ENCODE results near the gene CPSF4.

CPSF4 gene

GRCh38 chr7:99393355-99394187, 45.2 kb upstream of the CPSF4 start:
- TF ChIP-seq CTCF (IDR thresholded peaks at IDR 0.05; ENCODE audit: insufficient read depth, low read length, missing control alignments): no peak
- ChIA-PET CTCF (interaction anchor here (1.1 to 1.5 kb wide), 4 partner anchors 11 to 14 kb away, joined by 3 to 5 read pairs (median 4); no protein-coding TSS in a partner anchor), POLR2A (interaction anchor here (0.6 to 1.9 kb wide), 4 partner anchors 11 to 993 kb away, joined by 3 to 5 read pairs (median 4); partner anchors contain the start of genes BUD31 and PDAP1)
- no peak for DNase-seq (ENCODE audit: low read depth, low spot score)
- peak overlapping the region; percentile 32; the same call in 1 of the 2 replicates for H3K4me3 ChIP-seq (ENCODE audit: low read depth, low read length)

DNA sequence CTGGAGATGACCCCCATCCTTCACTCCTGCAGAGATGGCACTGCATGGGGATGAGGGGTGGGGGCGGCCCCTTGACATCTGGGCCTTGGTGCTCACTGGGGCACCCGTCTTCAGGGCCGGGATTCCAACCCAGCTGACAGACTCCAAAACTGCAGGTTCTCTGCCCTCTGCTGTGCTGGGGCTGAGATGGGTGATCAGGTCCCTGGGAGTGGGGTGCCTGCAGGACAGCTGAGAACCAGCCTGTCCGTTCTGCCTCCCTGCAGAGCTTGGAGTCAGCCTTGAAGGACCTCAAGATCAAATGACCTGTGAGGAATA, 44.6 kb upstream of the CPSF4 start:
- CTCF ChIA-PET: interaction anchor here (1.1 to 1.5 kb wide), 2 partner anchors 10 to 13 kb away, joined by 4 to 5 read pairs; no protein-coding TSS in a partner anchor

GRCh38 chr7:99395616-99396327, 43.0 kb upstream of the CPSF4 start:
- ChIA-PET CTCF (interaction anchor here (1.5 kb wide), 1 partner anchor 12 kb away, joined by 5 read pairs; no protein-coding TSS in a partner anchor), POLR2A (interaction anchor here (1.2 kb wide), 1 partner anchor 10 kb away, joined by 4 read pairs; no protein-coding TSS in a partner anchor)
- TF ChIP-seq CTCF (IDR thresholded peaks at IDR 0.05; ENCODE audit: insufficient read depth, low read length, missing control alignments): no peak
- no peak for DNase-seq (ENCODE audit: low read depth, low spot score)
- H3K4me3 ChIP-seq (ENCODE audit: low read depth, low read length): no peak overlapping the region

More for the DNA sequence above, 44.6 kb upstream of the CPSF4 start:
- POLR2A ChIA-PET: interaction anchor here (1.0 kb wide), 1 partner anchor 15 kb away, joined by 4 read pairs; the partner anchor contains the start of genes BUD31 and PDAP1
- no peak for DNase-seq (ENCODE audit: low read depth, low spot score)
- TF ChIP-seq CTCF (IDR thresholded peaks at IDR 0.05; ENCODE audit: insufficient read depth, low read length, missing control alignments): no peak
- H3K4me3 ChIP-seq (ENCODE audit: low read depth, low read length): no peak overlapping the region

DNA sequence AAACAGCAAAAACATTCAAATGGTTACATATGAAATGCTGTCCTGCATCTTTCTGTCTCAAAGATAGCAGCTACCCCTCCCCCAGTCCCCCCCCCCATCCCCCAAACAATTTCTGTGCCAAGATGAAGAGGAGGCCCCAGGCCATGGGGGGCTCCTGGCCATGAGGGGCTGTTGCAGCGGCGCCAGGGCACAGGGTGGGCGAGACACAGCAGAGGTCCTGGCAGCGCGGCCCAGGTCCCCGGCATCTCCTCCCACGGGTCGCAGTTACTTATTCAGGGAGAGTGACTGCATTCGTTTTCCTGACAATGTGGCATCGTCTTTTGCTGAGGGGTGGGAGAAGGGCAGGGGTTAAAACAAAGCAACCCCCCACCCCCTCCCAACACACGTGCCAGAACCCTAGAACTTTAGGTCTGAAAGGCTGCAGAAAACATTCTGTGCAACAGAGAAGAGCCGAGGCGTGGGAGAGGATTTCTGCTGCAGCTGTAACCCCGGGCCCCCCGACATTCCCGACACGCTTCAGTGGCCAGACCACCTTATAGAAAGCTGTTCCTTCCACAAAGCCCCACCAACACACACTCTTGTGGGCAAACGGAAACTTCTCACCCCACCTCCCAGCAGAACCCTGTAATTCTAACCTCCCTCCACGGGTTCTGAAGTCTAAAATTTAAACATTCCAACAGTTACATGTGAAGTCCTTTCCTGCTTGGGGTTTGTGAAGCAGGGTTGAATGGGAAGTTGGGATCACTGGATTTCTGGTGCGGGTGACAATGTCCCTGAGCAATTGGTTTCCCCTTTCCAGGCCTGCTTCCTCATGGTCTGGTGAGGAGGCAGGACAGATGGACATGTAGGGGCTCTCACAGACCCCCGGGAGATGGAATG, 42.1 kb upstream of the CPSF4 start:
- H3K4me3 ChIP-seq (ENCODE audit: low read depth, low read length): no peak overlapping the region
- ChIA-PET CTCF (interaction anchor here (0.5 kb wide), 1 partner anchor 13 kb away, joined by 3 read pairs; no protein-coding TSS in a partner anchor), POLR2A (no interaction called here)
- DNase-seq (ENCODE audit: low read depth, low spot score): no peak
- TF ChIP-seq CTCF (IDR thresholded peaks at IDR 0.05; ENCODE audit: insufficient read depth, low read length, missing control alignments): no peak

DNA sequence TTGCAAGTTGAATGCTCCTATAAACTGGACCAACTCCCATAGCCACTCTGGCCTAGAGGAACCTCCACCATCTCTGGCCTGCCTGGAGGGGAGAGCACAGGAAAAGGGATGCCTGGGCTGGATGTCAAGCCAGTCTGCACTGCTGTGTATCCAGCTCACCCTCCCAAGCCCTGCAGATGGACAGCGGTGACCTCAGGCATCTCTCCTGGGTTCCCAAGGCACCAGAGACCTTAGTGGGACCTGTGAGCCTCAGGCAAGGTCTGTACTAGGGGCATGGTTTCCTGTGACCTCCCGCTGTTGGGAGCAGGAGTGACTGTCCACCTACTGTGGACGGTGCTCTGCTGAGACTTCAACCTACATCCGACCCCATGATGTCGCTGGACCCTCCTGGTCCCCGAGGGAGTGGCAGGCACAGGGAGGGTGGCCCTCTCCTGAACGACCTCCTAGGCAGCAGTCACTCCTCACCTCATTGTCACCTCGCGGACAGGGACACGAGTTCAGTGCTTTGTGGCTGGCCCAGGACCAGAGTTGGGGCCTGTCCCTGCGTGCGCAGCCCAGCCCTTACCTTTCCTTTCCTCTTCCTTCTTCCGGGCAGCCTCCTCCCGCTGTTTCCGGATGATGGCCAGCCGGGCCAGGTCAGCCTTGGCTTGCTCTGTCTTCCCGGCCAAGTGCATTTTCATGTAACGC, 41.3 kb upstream of the CPSF4 start:
- TF ChIP-seq CTCF (IDR thresholded peaks at IDR 0.05; ENCODE audit: insufficient read depth, low read length, missing control alignments): no peak
- CTCF ChIA-PET: interaction anchor here (0.5 kb wide), 1 partner anchor 13 kb away, joined by 3 read pairs; no protein-coding TSS in a partner anchor
- H3K4me3 ChIP-seq (ENCODE audit: low read depth, low read length): no peak overlapping the region

More for the DNA sequence above, 41.3 kb upstream of the CPSF4 start:
- POLR2A ChIA-PET: interaction anchor here (3.4 kb wide), 1 partner anchor 11 kb away, joined by 21 read pairs; the partner anchor contains the start of genes BUD31 and PDAP1
- DNase-seq (ENCODE audit: low read depth, low spot score): no peak

All from AG04449 (cell line).